Testis (tissue), 3 donors: ENCODE measurements around the gene CDK17. TPM values are rescaled to one million over a fixed set of nuclear protein-coding genes. Genes with fewer than 3 reads are reported as not detected.

ENCODE experiments used
- DNase-seq: peaks from one replicate; pipeline ENCODE4 v3.0.0-alpha.2; 2019
- H3K27ac ChIP-seq, 2 donors: fragments of 200-600 bp; sonication (generic); one replicate each; pipeline ENCODE4 v1.5.1; 2019
- H3K27me3 ChIP-seq: fragments of 200-600 bp; sonication (generic); one replicate; pipeline ENCODE4 v1.5.1; 2019
- H3K36me3 ChIP-seq: fragments of 200-600 bp; sonication (generic); one replicate; pipeline ENCODE4 v1.5.1; 2017; ENCODE audit warnings: low read depth; ENCODE audit errors: missing control alignments
- H3K4me1 ChIP-seq: fragments of 200-600 bp; sonication (generic); one replicate; pipeline ENCODE4 v1.5.1; 2019
- H3K4me3 ChIP-seq, 2 donors: fragments of 200-600 bp; sonication (generic); one replicate each; pipeline ENCODE4 v1.5.1; 2017 to 2019
- H3K9me3 ChIP-seq: fragments of 200-600 bp; sonication (generic); one replicate; pipeline ENCODE4 v1.5.1; 2017
- CTCF ChIP-seq, 3 experiments: fragments of 450-650 bp in 2 of 3; fragments of 200-600 bp in 1 of 3; sonication (generic) in 1 of 3; IDR thresholded peaks; one replicate each; pipeline ENCODE4 v1.5.1; 2016 to 2019; ENCODE audit warnings: antibody characterized with exemption in 3 of 3, mild to moderate bottlenecking in 2 of 3, moderate library complexity in 1 of 3
- POLR2A ChIP-seq: fragments of 450-650 bp; IDR thresholded peaks from one replicate; pipeline ENCODE4 v1.6.1; 2017; ENCODE audit warnings: antibody characterized with exemption, mild to moderate bottlenecking, moderate library complexity
- WGBS, 2 donors: methylation state at CpG; one replicate each; pipeline ENCODE4 v1.1.5; 2018; 5-methylcytosine and 5-hydroxymethylcytosine counted together
- intact Hi-C: fragments of 100-400 bp; cut with DNase I; formaldehyde crosslinking; loops from one replicate; pipeline ENCODE4 v1.15.1; 2023; ENCODE audit warnings: low total_unique reads
- polyA plus RNA-seq: library from polyadenylated mRNA; stranded (reverse); fragments of 350-450 nt; fragmentation: Illumina TruSeq; extraction: RNeasy Lipid Tissue Mini Kit (QIAGEN cat#74804); gene quantifications from one replicate; pipeline ENCODE4 v1.2.3, GENCODE V29; 2014; ENCODE audit warnings: low read depth, low replicate concordance; ENCODE audit not compliant: insufficient read depth
- total RNA-seq, 2 donors: library from RNA; depleted of rRNA; stranded (reverse); fragments of >200 nt; gene quantifications; one replicate each; pipeline ENCODE4 v1.2.3, GENCODE V29; 2016

CDK17 gene
- total and polyA plus RNA-seq, 3 donors from 2014 or later: 40.7 to 100.0 (median 91.5) TPM

- 89 to 91% methylated on average over 3 of the region's 3 CpGs for WGBS, 2 donors
- no peak for TF ChIP-seq CTCF (IDR thresholded peaks at IDR 0.05)
- no peak for TF ChIP-seq POLR2A
- H3K4me1 ChIP-seq: no peaks in the 10 kb centered on the region
These were observed 70.7 kb downstream of the CDK17 start for GRCh38 chr12:96329545-96329944.

GRCh38 chr12:96329018-96329417 lies 71.2 kb downstream of the CDK17 start:
- WGBS, 2 donors: 97 to 98% methylated on average over 2 of the region's 2 CpGs
- DNase-seq: no peak
- Histone ChIP-seq H3K4me3 (no peak overlapping the region), H3K9me3 (no peaks in the 10 kb centered on the region), H3K27ac (no peak overlapping the region), H3K36me3 (no peaks in the 10 kb centered on the region), H3K4me1 (no peaks in the 10 kb centered on the region), H3K27me3 (no peaks in the 10 kb centered on the region)
- intact Hi-C loops: no loop called here
- no peak for TF ChIP-seq CTCF (IDR thresholded peaks at IDR 0.05)
- no peak for TF ChIP-seq POLR2A

More at GRCh38 chr12:96329545-96329944, 70.7 kb downstream of the CDK17 start:
- intact Hi-C loops: no loop called here
- no peaks in the 10 kb centered on the region for H3K27me3 ChIP-seq
- H3K4me3 ChIP-seq: no peak overlapping the region
- DNase-seq: no peak
- no peaks in the 10 kb centered on the region for H3K9me3 ChIP-seq
- H3K27ac ChIP-seq: no peak overlapping the region
- no peaks in the 10 kb centered on the region for H3K36me3 ChIP-seq

- Histone ChIP-seq H3K4me3 (no peak overlapping the region), H3K36me3 (no peaks in the 10 kb centered on the region), H3K9me3 (no peaks in the 10 kb centered on the region), H3K4me1 (no peaks in the 10 kb centered on the region), H3K27ac (no peak overlapping the region), H3K27me3 (no peaks in the 10 kb centered on the region)
- intact Hi-C loops: no loop called here
- WGBS, 2 donors: 92 to 98% methylated on average over 3 of the region's 3 CpGs
- TF ChIP-seq POLR2A: no peak
- TF ChIP-seq CTCF (IDR thresholded peaks at IDR 0.05): no peak
- no peak for DNase-seq
These were observed 72.3 kb downstream of the CDK17 start for GRCh38 chr12:96327889-96328288.

GRCh38 chr12:96327346-96327745 lies 72.9 kb downstream of the CDK17 start:
- WGBS, 2 donors: 88 to 91% methylated on average over 1 of the region's 1 CpG
- H3K36me3 ChIP-seq: no peaks in the 10 kb centered on the region
- H3K4me1 ChIP-seq: no peaks in the 10 kb centered on the region
- no peak for DNase-seq
- intact Hi-C loops: no loop called here
- H3K9me3 ChIP-seq: no peaks in the 10 kb centered on the region
- H3K27me3 ChIP-seq: no peaks in the 10 kb centered on the region
- H3K4me3 ChIP-seq: no peak overlapping the region
- TF ChIP-seq CTCF (IDR thresholded peaks at IDR 0.05) (no peak), POLR2A (no peak)
- no peak overlapping the region for H3K27ac ChIP-seq

GRCh38 chr12:96326628-96327227 lies 73.5 kb downstream of the CDK17 start:
- Histone ChIP-seq H3K9me3 (no peaks in the 10 kb centered on the region), H3K4me1 (no peaks in the 10 kb centered on the region), H3K4me3 (no peak overlapping the region), H3K27me3 (no peaks in the 10 kb centered on the region), H3K27ac (no peak overlapping the region), H3K36me3 (no peaks in the 10 kb centered on the region)
- 91 to 93% methylated on average over 6 of the region's 6 CpGs for WGBS, 2 donors
- DNase-seq: no peak
- no peak for TF ChIP-seq CTCF (IDR thresholded peaks at IDR 0.05)
- no peak for TF ChIP-seq POLR2A
- intact Hi-C loops: no loop called here
